HG03571 (cell line): ENCODE data around the gene SOX12.

Experiments used
- ATAC-seq: cut with Tn5 transposase; IDR thresholded peaks from one replicate; pipeline ENCODE4 v1.9.1; 2021; ENCODE audit not compliant: unreplicated experiment

Gene SOX12

GRCh38 chr20:325045-325888 is at the start of gene SOX12:
TSS of gene SOX12 (plus strand) at chr20:325552. CDS start at chr20:325925, 373 bp downstream.
- peak; percentile 71 for ATAC-seq

- ATAC-seq = no peak
These were observed 49.6 kb upstream of the SOX12 start for GRCh38 chr20:275791-276190.

GRCh38 chr20:276620-277495 is 48.5 kb upstream of the SOX12 start:
- ATAC-seq = no peak

GRCh38 chr20:277496-277781 is 47.9 kb upstream of the SOX12 start:
- ATAC-seq = no peak

GRCh38 chr20:278181-278580 is 47.2 kb upstream of the SOX12 start:
- ATAC-seq = no peak

GRCh38 chr20:278607-279571 is 46.5 kb upstream of the SOX12 start:
- ATAC-seq = no peak

- ATAC-seq = no peak
These were observed 41.2 kb upstream of the SOX12 start for GRCh38 chr20:284172-284571.

- ATAC-seq = no peak
These were observed 38.8 kb upstream of the SOX12 start for GRCh38 chr20:286508-286907.

- no peak for ATAC-seq
These were observed 36.2 kb upstream of the SOX12 start for GRCh38 chr20:288956-289692.

- ATAC-seq = no peak
These were observed 35.7 kb upstream of the SOX12 start for GRCh38 chr20:289693-290083.

GRCh38 chr20:290084-290831 is 35.1 kb upstream of the SOX12 start, which contains the start of gene C20orf96:
TSS of gene C20orf96 (minus strand) at chr20:290750. CDS start at chr20:290610, 140 bp downstream.
- peak; percentile 83 for ATAC-seq

- ATAC-seq = no peak
These were observed 30.8 kb upstream of the SOX12 start for GRCh38 chr20:294602-295001.

GRCh38 chr20:295804-296203 is 29.5 kb upstream of the SOX12 start:
- no peak for ATAC-seq

- peak; percentile 72 for ATAC-seq
These were observed 28.0 kb upstream of the SOX12 start, which contains the start of gene ZCCHC3 for GRCh38 chr20:297098-297924. TSS of gene ZCCHC3 (plus strand) at chr20:297570. CDS start at chr20:297587, 17 bp downstream.

- peak; percentile 32 for ATAC-seq
These were observed 27.2 kb upstream of the SOX12 start for GRCh38 chr20:297925-298775.

GRCh38 chr20:298776-299391 is 26.5 kb upstream of the SOX12 start:
- ATAC-seq = no peak

GRCh38 chr20:300345-300990 is 24.9 kb upstream of the SOX12 start:
- no peak for ATAC-seq
